GM18498 (cell line): ENCODE measurements around the gene PLA2G4D.
"Not testable (repeated sequence)": the region's sequence is repeated elsewhere in the genome, so short reads cannot be mapped to it uniquely, and the experiment has no call there.

Experiments
- ATAC-seq: cut with Tn5 transposase; IDR thresholded peaks from one replicate; pipeline ENCODE4 v1.9.1; 2021; ENCODE audit warnings: mild to moderate bottlenecking, moderate library complexity; ENCODE audit not compliant: unreplicated experiment

Gene PLA2G4D

DNA sequence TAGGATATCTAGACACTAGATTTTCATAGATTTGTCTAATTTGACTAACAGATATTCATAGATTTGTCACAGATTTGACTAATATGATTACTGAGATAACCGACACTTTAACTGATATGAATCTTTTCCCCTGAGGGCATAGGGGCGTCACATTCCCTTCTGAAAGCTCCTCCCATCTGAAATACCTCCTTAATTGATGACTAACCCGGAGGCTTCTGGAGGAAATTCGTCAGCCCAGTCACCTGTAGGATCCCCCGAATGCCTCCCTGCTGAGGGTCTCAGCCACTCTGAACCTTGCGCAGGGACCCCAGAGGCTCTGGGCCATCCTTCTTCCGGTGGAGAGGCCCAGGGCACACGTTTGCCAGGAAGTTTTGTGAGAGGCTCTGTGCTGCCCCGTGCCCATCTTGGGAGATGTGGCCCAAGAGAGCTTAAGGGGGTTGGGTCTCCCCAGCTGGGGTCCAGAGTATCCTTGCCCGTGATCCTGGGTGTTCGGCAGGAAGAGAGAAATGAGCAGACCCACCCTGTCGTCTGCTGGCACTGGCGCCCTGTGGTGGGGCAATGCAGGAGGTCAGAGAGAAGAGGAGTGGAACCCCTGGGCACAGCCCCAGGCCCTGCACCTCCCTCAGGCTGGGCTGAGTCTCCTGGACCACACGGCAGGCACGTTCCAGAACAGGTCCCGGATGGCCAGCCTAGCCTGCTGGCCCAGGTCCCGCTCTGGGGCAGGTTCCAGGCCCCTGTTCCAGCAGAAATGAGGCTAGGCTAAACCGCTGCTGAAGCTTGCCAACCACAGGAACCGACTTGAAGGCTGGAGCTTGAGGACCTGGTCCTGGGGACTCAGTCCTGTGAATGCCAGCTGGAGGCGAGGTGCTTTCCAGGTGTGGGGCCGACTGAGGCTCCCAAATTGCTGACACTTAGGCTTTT, 1.7 kb downstream of the PLA2G4D start:
- ATAC-seq, result no peak

DNA sequence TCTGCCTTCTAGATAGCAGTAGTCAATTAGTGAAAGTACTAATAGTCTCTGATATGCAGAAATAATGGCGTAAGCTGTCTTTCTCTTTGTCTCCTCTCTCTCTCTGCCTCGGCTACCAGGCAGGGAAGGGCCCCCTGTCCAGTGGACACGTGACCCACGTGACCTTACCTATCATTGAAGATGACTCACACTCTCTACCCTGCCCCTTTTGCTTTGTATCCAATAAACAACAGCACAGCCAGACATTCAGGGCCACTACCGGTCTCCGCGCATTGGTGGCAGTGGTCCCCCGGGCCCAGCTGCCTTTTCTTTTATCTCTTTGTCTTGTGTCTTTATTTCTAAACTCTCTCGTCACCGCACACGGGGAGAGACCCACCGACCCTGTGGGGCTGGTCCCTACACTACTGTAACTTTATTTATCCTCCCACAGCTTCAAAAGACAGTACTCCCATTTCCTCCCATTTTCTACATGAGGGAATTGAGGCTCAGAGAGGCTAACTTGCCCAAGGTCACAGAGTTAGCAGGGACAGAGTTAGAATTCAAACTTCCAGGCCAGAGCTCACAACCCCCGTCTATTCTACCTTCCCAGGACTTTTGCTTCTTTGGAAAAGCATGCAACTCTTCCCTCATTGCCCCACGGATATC, 2.5 kb downstream of the PLA2G4D start:
- ATAC-seq, result not testable (repeated sequence)

- no peak for ATAC-seq
Measured at GRCh38 chr15:42090781-42091180, 3.6 kb downstream of the PLA2G4D start.

- ATAC-seq, result no peak
Measured at GRCh38 chr15:42090370-42090769, 4.0 kb downstream of the PLA2G4D start.

DNA sequence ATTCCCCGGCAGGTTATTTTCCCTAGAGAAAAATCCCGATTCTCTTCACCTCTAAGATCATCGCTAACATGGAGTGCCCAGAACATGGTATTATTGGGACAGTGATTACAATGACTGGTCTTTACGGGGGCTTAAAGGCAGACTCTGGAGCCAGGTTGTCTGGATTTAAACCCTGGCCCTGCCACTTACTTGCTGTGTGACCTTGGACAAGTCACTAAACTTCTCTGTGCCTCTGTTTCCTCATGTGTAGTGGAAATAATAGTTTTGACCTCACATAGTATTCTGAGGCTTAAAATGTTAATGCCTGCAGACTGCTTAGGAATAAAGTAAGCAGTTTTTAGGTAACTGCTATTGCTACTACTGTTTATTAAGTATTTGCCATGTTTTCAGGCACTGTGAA, 4.4 kb downstream of the PLA2G4D start:
- no peak for ATAC-seq

- no peak for ATAC-seq
Measured at GRCh38 chr15:42088801-42089640, 5.3 kb downstream of the PLA2G4D start.

- no peak for ATAC-seq
Measured at GRCh38 chr15:42087926-42088800, 6.2 kb downstream of the PLA2G4D start.

DNA sequence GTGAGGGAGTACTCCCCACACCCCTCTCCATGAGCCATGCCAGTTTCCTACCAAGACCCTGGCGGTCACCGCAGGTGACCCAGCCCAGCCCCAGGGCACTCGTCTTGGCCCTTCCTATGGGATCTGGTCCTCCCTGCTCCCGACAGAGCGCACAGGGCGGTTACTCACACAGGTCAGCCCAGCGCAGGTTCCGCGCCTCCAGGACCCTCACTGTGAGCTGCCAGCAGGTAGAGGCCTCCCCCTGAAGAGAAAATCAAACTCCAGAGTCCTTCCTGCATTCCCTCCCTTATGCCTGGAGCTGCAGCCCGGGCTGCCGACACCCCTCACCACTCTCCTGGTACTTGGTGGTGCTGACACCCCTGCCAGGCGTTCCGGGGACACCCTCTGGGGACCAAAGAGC, 6.9 kb downstream of the PLA2G4D start:
- ATAC-seq, result no peak

GRCh38 chr15:42085721-42086120, 8.6 kb downstream of the PLA2G4D start:
- no peak for ATAC-seq

GRCh38 chr15:42085236-42085605, 9.1 kb downstream of the PLA2G4D start:
- no peak for ATAC-seq

GRCh38 chr15:42084465-42085235, 9.7 kb downstream of the PLA2G4D start:
- ATAC-seq, result no peak

- no peak for ATAC-seq
Measured at GRCh38 chr15:42083916-42084315, 10.4 kb downstream of the PLA2G4D start.

- ATAC-seq, result no peak
Measured at GRCh38 chr15:42083605-42083908, 10.8 kb downstream of the PLA2G4D start.

GRCh38 chr15:42082823-42083604, 11.3 kb downstream of the PLA2G4D start:
- ATAC-seq, result no peak

DNA sequence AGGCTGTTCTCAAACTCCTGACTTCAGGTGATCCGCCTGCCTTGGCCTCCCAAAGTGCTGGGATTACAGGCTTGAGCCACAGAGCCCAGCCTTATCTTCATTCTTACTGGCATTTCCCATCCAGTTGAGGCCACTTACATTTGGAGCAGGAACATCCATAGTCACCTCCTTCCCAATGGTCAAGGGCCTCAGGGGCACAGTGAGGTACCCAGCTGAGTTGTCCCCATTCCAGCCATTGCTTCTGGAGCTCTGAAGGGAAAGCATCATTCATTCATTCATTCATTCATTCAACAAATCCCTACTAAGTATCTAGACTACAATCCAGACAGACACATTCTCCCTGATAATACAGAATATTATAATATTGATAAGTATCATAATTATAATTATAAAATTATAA, 12.2 kb downstream of the PLA2G4D start:
- no peak for ATAC-seq

GRCh38 chr15:42080919-42081830, 13.2 kb downstream of the PLA2G4D start:
- no peak for ATAC-seq

- ATAC-seq, result no peak
Measured at GRCh38 chr15:42080186-42080918, 14.0 kb downstream of the PLA2G4D start.
